Esophagus muscularis mucosa (tissue), 3 donors: ENCODE measurements around the gene ATG2B.

Experiments used
- CTCF ChIP-seq, 3 experiments: fragments of 200-600 bp in 2 of 3; fragments of 450-650 bp in 1 of 3; sonication (generic) in 2 of 3; IDR thresholded peaks; one replicate each; pipeline ENCODE4 v1.5.1; 2017 to 2019; ENCODE audit warnings: antibody characterized with exemption in 3 of 3, mild to moderate bottlenecking in 2 of 3, moderate library complexity in 1 of 3
- POLR2A ChIP-seq: fragments of 450-650 bp; IDR thresholded peaks from one replicate; pipeline ENCODE4 v1.6.1; 2017; ENCODE audit warnings: antibody characterized with exemption, moderate library complexity, mild to moderate bottlenecking, low read depth

GRCh38 chr14:96370528-96370927, 7.4 kb upstream of the ATG2B start:
- TF ChIP-seq CTCF (IDR thresholded peaks at IDR 0.05): no peak
- TF ChIP-seq POLR2A: no peak
